NT2/D1 (cell line): ENCODE data around the gene PRKN.

Source experiments
- SUZ12 ChIP-seq: IDR thresholded peaks from 2 replicates; pipeline ENCODE4 v1.6.1; 2011; ENCODE audit not compliant: insufficient read length, insufficient read depth; ENCODE audit errors: extremely low read depth
- YY1 ChIP-seq: IDR thresholded peaks from 2 replicates; pipeline ENCODE4 v1.6.1; 2011; ENCODE audit not compliant: insufficient read length, insufficient read depth
- ZNF274 ChIP-seq: IDR thresholded peaks from 2 replicates; pipeline ENCODE4 v1.6.1; 2011; ENCODE audit warnings: mild to moderate bottlenecking, low read depth, low read length

DNA sequence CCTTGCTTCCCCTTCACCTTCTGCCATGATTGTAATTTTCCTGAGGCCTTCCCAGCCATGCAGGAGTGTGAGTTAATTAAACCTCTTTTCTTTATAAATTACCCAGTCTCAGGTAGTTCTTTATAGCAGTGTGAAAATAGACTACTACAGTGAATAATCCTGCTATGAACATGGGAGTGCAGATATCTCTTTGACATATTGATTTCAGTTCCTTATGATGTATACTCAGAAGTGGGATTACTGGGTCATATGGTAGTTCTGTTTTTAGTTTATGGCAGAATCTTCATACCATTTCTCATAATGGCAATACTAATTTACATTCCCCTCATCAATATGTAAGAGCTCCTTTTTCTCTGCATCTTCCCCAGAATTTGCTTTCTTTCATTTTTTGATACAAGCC lies 26.2 kb upstream of the PRKN start:
- TF ChIP-seq YY1: no peak
- no peak for TF ChIP-seq ZNF274
- no peak for TF ChIP-seq SUZ12
